Suprapubic skin (tissue), 3 donors: ENCODE data around the gene JMJD4.

ENCODE experiments used
- POLR2A ChIP-seq, 2 donors: fragments of 450-650 bp; IDR thresholded peaks; one replicate each; pipeline ENCODE4 v1.6.1; 2017; ENCODE audit warnings: antibody characterized with exemption in 2 of 2, mild to moderate bottlenecking in 2 of 2, moderate library complexity in 2 of 2
- TF ChIP-seq, protein P1 (sequence below), 2 donors: fragments of 200-600 bp in 1 of 2; fragments of 450-650 bp in 1 of 2; sonication (generic) in 1 of 2; IDR thresholded peaks; one replicate each; pipeline ENCODE4 v1.5.1; 2016 to 2019; ENCODE audit warnings: antibody characterized with exemption in 2 of 2, mild to moderate bottlenecking in 1 of 2, moderate library complexity in 1 of 2

DNA sequence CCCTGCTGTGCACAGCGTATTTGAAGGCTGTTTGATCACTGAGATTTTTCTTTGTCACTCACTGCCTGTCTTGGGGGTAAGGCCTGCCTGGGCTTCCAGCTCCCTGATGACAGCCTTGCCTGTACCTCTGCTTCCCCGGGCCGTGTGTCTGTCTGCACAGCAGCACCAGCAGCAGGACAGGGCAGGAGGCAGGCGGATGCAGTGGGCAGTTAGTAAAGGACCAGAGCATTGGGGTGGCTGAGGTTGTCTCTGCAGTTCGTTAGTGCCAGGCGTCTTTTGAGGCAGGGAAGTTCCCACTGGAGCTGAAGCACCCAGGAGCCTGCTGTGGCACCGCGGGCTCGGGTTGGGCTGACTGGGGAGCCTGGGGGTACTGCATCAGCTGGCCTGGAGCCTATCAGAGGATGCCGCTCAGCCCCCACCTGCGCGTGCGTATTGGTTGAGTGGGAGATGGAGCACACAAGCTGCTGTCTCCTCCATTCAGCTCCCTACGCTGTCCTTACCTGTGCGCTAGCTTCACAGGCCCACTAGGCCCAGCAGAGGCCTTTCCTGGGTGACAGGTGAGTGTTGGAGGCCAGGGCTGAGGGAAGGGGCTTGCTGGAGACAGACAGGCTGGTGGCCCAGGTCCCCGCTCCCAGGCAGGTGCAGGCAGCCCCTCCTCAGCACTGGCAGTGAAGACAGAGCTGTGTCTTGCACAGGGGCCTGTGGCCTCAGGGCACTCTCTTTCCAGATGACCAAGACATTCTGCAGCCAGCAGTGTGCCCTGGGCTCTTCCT is 28.3 kb upstream of the JMJD4 start:
- TF ChIP-seq, protein P1, sequence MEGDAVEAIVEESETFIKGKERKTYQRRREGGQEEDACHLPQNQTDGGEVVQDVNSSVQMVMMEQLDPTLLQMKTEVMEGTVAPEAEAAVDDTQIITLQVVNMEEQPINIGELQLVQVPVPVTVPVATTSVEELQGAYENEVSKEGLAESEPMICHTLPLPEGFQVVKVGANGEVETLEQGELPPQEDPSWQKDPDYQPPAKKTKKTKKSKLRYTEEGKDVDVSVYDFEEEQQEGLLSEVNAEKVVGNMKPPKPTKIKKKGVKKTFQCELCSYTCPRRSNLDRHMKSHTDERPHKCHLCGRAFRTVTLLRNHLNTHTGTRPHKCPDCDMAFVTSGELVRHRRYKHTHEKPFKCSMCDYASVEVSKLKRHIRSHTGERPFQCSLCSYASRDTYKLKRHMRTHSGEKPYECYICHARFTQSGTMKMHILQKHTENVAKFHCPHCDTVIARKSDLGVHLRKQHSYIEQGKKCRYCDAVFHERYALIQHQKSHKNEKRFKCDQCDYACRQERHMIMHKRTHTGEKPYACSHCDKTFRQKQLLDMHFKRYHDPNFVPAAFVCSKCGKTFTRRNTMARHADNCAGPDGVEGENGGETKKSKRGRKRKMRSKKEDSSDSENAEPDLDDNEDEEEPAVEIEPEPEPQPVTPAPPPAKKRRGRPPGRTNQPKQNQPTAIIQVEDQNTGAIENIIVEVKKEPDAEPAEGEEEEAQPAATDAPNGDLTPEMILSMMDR (IDR thresholded peaks at IDR 0.05): no peak
- TF ChIP-seq POLR2A (IDR thresholded peaks at IDR 0.05): no peak
